H1 (cell line): ENCODE data around the gene ISOC1. TPM values are rescaled to one million over a fixed set of nuclear protein-coding genes. Genes with fewer than 3 reads are reported as not detected.

Experiments used
- BRCA1 ChIP-seq: IDR thresholded peaks from 2 replicates; pipeline ENCODE4 v1.6.1; 2012; ENCODE audit warnings: low read depth, low read length, improper control_type of control experiment
- GTF2F1 ChIP-seq: IDR thresholded peaks from 2 replicates; pipeline ENCODE4 v1.6.1; 2012; ENCODE audit warnings: low read depth, low read length, improper control_type of control experiment, borderline replicate concordance
- KDM1A ChIP-seq: fragments of 200-600, 300-600 bp; sonication (generic); IDR thresholded peaks from 2 replicates; pipeline ENCODE4 v1.7.1; 2016; ENCODE audit warnings: mild to moderate bottlenecking, low read length, borderline replicate concordance
- MAFK ChIP-seq: IDR thresholded peaks from 2 replicates; pipeline ENCODE4 v1.6.1; 2012; ENCODE audit warnings: low read depth, mild to moderate bottlenecking, improper control_type of control experiment, low read length
- SUZ12 ChIP-seq: fragments of 200-600 bp; sonication (generic); IDR thresholded peaks from 2 replicates; pipeline ENCODE4 v1.6.1; 2012; ENCODE audit warnings: mild to moderate bottlenecking, inconsistent platforms, low read length, moderate library complexity, mixed read lengths
- YY1 ChIP-seq: IDR thresholded peaks from 2 replicates; pipeline ENCODE4 v1.6.1; 2011; ENCODE audit warnings: low read depth, mild to moderate bottlenecking, low read length
- polyA plus RNA-seq, 7 experiments: library from polyadenylated mRNA; depleted of rRNA in 3 of 7; stranded (reverse) in 5 of 7; unstranded in 2 of 7; fragments of >200 nt in 5 of 7; fragments of 200-250 nt in 2 of 7; gene quantifications; 1 replicate in 5 of 7; 2 replicates in 1 of 7; 4 replicates in 1 of 7; pipeline versions ENCODE4 v1.2.1 to v1.2.3, GENCODE V29; 2011 to 2013; ENCODE audit warnings: missing spikeins in 2 of 7, mixed read lengths in 2 of 7
- total RNA-seq: library from RNA; stranded (reverse); fragmentation: NEBNext Ultra II Directional; extraction: Animal tissue kit (Norgen Biotek cat#: 25700); gene quantifications from 2 replicates; pipeline ENCODE4 v1.2.1, GENCODE V29; 2021
- TF ChIP-seq, protein P1 (sequence below): IDR thresholded peaks from 2 replicates; pipeline ENCODE4 v1.6.1; 2012; ENCODE audit warnings: inconsistent platforms

Gene ISOC1
- total and polyA plus RNA-seq, 2 of the 8 experiments (the other 6 are each of a cell fraction or from before 2014, with no cell fraction given): 27.7 to 34.9 TPM

GRCh38 chr5:129122560-129122959 is 28.0 kb downstream of the ISOC1 start (continued):
- TF ChIP-seq SUZ12: no peak
- TF ChIP-seq, protein P1, sequence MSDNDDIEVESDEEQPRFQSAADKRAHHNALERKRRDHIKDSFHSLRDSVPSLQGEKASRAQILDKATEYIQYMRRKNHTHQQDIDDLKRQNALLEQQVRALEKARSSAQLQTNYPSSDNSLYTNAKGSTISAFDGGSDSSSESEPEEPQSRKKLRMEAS: no peak
- TF ChIP-seq KDM1A: no peak
- no peak for TF ChIP-seq GTF2F1
- no peak for TF ChIP-seq MAFK
- TF ChIP-seq YY1: no peak
- no peak for TF ChIP-seq BRCA1
